GM18517 (cell line): ENCODE data around the gene NR1H3.
"Not testable (repeated sequence)": the region's sequence is repeated elsewhere in the genome, so short reads cannot be mapped to it uniquely, and the experiment has no call there.

ENCODE experiments used
- ATAC-seq: cut with Tn5 transposase; IDR thresholded peaks from one replicate; pipeline ENCODE4 v1.9.1; 2021; ENCODE audit warnings: mild to moderate bottlenecking, moderate library complexity; ENCODE audit not compliant: unreplicated experiment

NR1H3 gene

DNA sequence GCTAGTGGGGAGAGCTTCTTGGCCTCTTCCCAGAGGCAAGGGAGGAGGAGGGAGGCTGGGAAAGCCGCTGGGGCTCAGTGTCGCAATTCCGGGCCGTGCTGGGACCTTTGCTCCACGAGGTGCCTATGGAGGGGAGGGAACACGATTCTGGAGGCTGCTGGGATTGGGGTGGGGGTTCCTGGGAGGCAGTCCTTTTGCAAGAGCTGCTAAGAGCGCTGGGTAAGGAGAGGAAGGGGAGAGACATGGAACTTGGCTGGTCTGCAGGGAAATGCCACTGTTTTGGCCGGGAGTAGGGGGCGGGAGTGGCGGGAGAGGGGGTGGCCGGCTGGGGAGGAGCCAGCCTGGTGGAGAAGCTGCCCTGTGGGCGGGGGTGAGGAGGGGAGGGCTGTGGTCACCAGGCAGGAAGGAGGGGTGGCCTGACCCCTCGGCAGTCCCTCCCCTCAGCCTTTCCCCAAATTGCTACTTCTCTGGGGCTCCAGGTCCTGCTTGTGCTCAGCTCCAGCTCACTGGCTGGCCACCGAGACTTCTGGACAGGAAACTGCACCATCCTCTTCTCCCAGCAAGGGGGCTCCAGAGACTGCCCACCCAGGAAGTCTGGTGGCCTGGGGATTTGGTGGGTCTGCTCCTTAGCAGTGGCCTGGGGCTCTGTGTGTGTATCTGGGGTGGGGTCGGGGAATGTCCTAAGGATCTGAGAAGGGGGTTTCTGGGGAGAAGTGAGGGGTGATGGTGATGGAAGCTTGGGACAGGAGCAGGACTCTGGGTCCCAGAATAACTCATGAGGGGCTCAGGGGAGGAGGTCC lies at the start of gene NR1H3:
Gene NR1H3 (plus strand): TSS at position 480 of the 800 bp plus-strand sequence. CDS start 1,221 bp downstream, outside the sequence.
- ATAC-seq, result no peak

DNA sequence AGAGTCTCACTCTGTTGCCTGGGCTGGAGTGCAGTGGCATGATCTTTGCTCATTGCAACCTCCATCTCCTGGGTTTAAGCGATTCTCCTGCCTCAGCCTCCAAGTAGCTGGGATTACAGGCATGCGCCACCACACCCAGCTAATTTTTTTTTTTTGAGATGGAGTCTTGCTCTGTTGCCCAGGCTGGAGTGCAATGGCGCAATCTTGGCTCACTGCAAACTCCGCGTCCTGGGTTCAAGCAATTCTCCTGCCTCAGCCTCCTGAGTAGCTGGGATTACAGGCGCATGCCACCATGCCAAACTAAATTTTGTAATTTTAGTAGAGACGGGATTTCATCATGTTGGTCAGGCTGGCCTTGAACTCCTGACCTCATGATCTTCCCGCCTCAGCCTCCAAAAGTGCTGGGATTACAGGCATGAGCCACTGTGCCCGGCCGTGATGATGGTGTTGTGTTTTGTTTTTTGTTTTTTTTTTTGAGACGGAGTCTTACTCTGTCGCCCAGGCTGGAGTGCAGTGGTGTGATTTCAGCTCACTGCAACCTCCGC lies 49.7 kb upstream of the NR1H3 start:
- ATAC-seq, result not testable (repeated sequence)

DNA sequence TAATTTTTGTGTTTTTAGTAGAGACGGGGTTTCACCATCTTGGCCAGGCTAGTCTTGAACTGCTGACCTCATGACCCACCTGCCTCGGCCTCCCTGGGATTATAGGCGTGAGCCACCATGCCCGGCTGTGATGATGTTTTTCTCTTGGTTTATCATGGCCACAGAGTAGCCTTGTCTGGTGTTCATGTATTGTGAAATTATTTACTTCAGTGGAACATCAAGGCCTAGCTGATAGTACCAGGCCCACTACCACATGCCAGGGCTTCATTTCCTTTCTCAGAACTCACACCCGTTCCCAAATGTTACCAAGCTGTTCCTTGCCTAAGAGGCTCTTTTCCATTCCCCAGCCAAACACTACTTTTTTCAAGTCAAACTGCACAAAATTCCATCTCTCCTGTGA lies 49.2 kb upstream of the NR1H3 start:
- no peak for ATAC-seq

DNA sequence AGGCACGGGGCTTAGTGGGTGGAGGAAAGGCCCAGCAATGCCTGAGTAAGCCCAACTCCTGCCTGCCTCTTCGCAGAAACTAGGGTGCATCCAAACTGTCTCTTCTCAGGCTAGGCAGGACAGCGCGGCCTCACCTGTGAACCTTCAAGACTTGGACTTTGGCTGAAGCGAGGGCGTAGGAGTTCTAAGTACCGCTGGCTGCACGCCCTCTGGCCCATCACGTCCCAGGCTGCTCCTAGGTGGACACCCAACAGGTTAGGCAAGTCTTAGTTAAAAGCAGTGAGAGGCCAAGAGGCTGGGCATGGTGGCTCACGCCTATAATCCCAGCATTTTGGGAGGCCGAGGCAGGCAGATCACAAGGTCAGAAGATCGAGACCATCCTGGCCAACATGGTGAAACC lies 44.9 kb upstream of the NR1H3 start:
- no peak for ATAC-seq

DNA sequence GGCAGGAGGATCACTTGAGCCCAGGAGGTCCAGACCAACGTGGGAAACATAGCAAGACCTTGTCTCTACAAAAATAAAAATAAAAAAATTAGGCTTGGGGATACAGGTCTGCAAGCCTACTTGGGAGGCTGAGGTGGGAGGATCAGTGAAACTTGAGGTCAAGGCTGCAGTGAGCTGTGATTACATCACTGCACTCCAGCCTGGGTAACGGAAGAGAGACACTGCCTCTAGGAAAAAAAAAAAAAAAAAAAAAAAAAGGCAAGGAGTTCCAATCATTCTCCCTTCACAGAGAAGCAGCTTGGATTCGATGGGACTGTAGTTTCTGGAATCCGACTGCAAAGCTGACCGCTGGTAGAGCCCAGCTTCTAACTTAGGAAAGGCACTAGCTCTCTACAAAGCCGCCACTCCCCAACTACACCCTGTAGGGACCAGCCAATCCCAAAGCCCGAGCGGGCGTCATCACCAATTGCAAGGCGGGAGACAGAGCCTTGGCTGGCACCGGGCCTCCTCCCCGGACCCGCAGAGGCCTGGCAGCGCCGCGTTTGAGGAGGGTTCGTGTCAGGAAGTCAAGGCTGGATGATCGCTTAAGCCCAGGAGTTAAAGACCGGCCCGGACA lies 43.7 kb upstream of the NR1H3 start:
- ATAC-seq, result peak; percentile 77

DNA sequence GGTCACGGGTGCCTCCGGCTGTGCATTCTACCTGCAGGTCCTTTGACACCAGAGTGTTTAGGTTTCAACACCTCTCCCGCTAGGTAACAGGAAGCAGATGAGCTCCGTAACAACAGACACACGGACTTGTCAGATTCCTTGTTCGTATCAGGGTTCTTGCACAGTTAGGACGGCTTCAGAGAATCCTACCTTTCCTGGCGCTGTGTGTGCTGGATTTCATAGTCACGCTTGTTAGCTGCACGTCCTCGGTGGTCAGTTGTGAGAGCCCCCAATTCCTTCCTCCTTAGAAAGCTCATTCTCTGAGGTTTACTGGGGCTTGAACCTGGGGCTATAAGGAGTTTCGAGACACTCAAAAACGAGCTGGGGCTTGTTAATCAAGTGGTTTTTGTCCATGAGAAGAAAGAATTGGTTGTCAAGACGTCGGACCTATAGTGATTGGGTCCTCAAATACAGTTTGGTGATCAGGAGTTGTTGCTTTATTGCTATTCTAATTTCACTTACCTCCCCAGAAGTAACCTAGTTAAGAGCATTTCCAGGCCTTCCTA lies 42.4 kb upstream of the NR1H3 start:
- ATAC-seq, result no peak

- ATAC-seq, result no peak
These were observed 41.5 kb upstream of the NR1H3 start for GRCh38 chr11:47216121-47216798.

DNA sequence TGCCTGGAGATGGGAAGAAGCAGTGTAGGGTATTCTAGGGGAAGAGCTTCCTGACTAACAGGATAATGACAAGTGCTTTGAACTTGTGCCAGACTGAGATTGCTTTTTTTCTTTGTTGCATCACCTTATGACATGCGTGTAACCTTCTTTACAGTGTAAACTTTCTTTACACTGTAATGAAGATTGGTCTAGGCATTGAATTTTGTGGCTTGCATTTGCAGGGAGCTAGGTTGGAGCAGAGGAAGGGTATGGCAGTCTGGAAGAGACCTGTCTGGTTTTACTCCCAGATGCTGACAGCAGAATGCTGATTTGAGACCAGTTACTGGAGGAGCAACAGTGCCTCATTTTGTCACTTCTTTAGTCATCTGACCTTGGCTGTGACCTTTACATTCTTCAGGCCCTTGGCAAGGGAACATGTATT lies 37.4 kb upstream of the NR1H3 start:
- ATAC-seq, result no peak

DNA sequence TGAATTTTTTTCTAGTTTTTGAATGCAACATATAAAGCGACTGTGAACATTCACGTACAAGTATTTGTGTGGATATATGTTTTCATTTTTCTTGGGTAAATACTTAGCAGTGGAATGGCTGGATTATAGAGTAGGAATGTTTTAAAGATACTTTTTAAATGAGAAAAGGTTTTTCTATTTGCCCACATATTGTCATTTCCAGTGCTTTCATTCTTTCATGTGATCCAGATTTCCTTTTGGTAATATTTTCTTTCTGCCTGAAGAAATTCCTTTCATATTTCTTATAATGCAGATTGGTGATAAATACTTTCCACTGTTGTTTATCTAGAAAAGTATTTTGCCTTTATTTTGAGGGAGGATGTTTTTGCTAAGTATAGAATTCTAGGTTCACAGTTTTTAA lies 35.1 kb upstream of the NR1H3 start:
- ATAC-seq, result no peak

- ATAC-seq, result peak; percentile 81
These were observed 32.0 kb upstream of the NR1H3 start for GRCh38 chr11:47225552-47226400.

DNA sequence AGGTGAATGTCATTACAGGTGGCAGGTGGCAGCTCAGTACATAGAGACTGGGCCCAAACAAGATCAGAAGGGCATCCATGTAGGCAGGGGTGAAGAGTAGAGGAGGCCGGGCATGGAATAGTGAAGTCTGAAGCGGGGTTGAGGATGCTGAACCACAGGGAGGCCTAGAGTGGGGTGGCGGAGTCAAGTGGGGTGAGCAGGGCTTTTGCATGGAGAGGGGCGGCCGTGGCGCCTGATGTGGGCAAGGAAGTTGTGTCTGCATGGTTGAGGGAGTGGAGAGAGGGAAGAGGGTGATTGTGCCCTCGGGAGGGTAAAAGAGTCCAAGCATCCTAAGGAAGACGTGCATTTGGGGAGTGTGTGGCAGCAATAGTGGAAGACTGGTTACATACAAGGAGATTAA lies 28.6 kb upstream of the NR1H3 start:
- ATAC-seq, result no peak

DNA sequence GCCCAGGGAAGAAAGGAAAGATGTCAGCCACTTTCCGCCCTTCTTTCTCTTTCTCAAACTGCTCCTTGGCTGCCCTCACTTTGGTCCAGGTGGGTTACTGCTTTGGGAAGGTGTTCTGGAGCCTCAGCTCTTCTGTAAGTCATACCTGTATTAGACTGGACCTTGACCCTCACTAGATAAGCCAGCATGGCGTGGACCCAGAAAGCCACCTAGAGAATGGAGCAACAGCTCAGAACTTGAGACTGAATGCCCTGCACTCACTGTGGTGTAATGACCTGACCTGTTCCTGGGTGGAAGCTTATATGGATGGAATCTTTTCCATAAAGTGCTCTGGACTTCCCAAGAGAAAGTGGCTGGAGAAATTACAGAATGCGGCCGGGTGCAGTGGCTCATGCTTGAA lies 24.7 kb upstream of the NR1H3 start:
- ATAC-seq, result no peak

GRCh38 chr11:47233989-47234668 lies 23.7 kb upstream of the NR1H3 start:
- no peak for ATAC-seq

DNA sequence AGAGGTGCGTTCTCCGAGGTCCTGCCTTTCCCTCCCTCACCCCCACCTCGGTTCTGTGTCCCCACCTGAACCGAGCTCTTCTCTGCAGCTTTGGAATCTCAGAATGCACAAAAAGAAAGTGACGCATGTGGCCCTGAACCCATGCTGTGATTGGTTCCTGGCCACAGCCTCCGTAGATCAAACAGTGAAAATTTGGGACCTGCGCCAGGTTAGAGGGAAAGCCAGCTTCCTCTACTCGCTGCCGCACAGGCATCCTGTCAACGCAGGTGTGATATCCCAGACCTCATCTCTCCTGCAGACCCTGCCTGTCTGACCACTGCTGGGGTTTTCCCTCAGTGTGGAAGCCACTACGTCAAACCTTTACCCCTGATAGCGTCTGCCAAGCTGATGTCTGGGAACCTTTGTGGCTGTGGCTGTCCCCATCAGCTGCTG lies 23.1 kb upstream of the NR1H3 start:
- no peak for ATAC-seq

DNA sequence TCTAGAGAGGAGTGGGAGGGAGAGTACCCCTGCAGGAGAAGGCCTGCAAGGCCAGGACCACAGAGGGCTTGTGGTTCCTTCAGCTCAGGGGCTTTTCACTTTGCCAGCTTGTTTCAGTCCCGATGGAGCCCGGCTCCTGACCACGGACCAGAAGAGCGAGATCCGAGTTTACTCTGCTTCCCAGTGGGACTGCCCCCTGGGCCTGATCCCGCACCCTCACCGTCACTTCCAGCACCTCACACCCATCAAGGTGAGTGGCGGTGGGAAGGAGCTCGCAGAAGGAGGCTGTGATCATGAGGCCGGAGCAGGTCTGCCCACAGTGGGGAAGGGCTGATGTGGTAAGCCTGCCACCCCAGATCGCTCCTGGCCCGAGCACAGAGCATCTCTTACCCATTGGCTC lies 22.6 kb upstream of the NR1H3 start:
- no peak for ATAC-seq

GRCh38 chr11:47236482-47236881 lies 21.3 kb upstream of the NR1H3 start:
- ATAC-seq, result no peak

- ATAC-seq, result no peak
These were observed 17.9 kb upstream of the NR1H3 start for GRCh38 chr11:47239852-47240251.

- ATAC-seq, result no peak
These were observed 15.9 kb upstream of the NR1H3 start for GRCh38 chr11:47241841-47242301.

- no peak for ATAC-seq
These were observed 15.1 kb upstream of the NR1H3 start for GRCh38 chr11:47242596-47243192.
